ENCODE data around the gene UNC5B.

Gene UNC5B

GRCh38 chr10:71222601-71223346, 10.4 kb downstream of the UNC5B start:
- DNase-seq: no peak

GRCh38 chr10:71223347-71224058, 11.1 kb downstream of the UNC5B start:
- no peak for DNase-seq

- DNase-seq: peak in 40 of 56 donors; percentile 26 to 86 (median 58)
Measured at GRCh38 chr10:71225291-71226058, 13.1 kb downstream of the UNC5B start.

GRCh38 chr10:71228875-71229675, 16.7 kb downstream of the UNC5B start:
- no peak for DNase-seq

- DNase-seq: no peak
Measured at GRCh38 chr10:71229726-71230655, 17.6 kb downstream of the UNC5B start.

GRCh38 chr10:71230656-71231025, 18.3 kb downstream of the UNC5B start:
- DNase-seq: no peak

- DNase-seq: no peak
Measured at GRCh38 chr10:71231206-71231605, 18.8 kb downstream of the UNC5B start.

GRCh38 chr10:71232089-71232998, 20.0 kb downstream of the UNC5B start:
- DNase-seq: peak in 55 of 56 donors; percentile 47 to 98 (median 93)

- DNase-seq: no peak
Measured at GRCh38 chr10:71233482-71233892, 21.1 kb downstream of the UNC5B start.

GRCh38 chr10:71234004-71234894, 21.9 kb downstream of the UNC5B start:
- DNase-seq: no peak

- DNase-seq: peak in 8 of 56 donors; percentile 23 to 53 (median 34)
Measured at GRCh38 chr10:71234970-71235685, 22.8 kb downstream of the UNC5B start.

GRCh38 chr10:71235808-71236207, 23.4 kb downstream of the UNC5B start:
- DNase-seq: no peak

- no peak for DNase-seq
Measured at GRCh38 chr10:71236286-71236685, 23.9 kb downstream of the UNC5B start.

GRCh38 chr10:71236822-71237682, 24.7 kb downstream of the UNC5B start:
- DNase-seq: no peak

- no peak for DNase-seq
Measured at GRCh38 chr10:71237843-71238623, 25.7 kb downstream of the UNC5B start.
